Mucosa of rectum (tissue), 2 donors: ENCODE data around the gene CARD11.

ENCODE experiments used
- H3K27ac ChIP-seq, 2 donors: one replicate each; pipeline ENCODE4 v1.7.0; 2013; ENCODE audit warnings: inconsistent platforms in 2 of 2, low read depth in 2 of 2, low read length in 2 of 2
- H3K27me3 ChIP-seq, 2 donors: one replicate each; pipeline ENCODE4 v1.7.0; 2013; ENCODE audit warnings: low read length in 2 of 2; ENCODE audit not compliant: control insufficient read depth in 2 of 2, insufficient read depth in 2 of 2
- H3K36me3 ChIP-seq, 2 donors: one replicate each; pipeline ENCODE4 v1.7.0; 2013; ENCODE audit warnings: low read length in 2 of 2; ENCODE audit not compliant: control insufficient read depth in 2 of 2, insufficient read depth in 2 of 2
- H3K4me1 ChIP-seq, 2 donors: one replicate each; pipeline ENCODE4 v1.7.0; 2013; ENCODE audit warnings: low read length in 2 of 2, mild to moderate bottlenecking in 1 of 2; ENCODE audit not compliant: control insufficient read depth in 2 of 2, insufficient read depth in 2 of 2
- H3K4me3 ChIP-seq, 2 donors: one replicate each; pipeline ENCODE4 v1.7.0; 2013; ENCODE audit warnings: low read length in 2 of 2
- H3K9ac ChIP-seq, 2 donors: one replicate each; pipeline ENCODE4 v1.7.0; 2013; ENCODE audit warnings: low read length in 2 of 2, low read depth in 1 of 2, mild to moderate bottlenecking in 1 of 2
- H3K9me3 ChIP-seq, 2 donors: one replicate each; pipeline ENCODE4 v1.7.0; 2013; ENCODE audit warnings: low read length in 2 of 2; ENCODE audit not compliant: control insufficient read depth in 2 of 2
- donor health status: healthy.
- donor health status: Normal muscosa, but diverticular disease.

CARD11 gene

GRCh38 chr7:2897023-2897422, 146.6 kb downstream of the CARD11 start:
- Histone ChIP-seq H3K9me3 (no peaks in the 10 kb centered on the region), H3K4me1 (no peaks in the 10 kb centered on the region), H3K9ac (no peak overlapping the region), H3K27me3 (peaks cover 0 to 11% of the 10 kb centered on the region in 2 donors), H3K27ac (no peak overlapping the region), H3K4me3 (no peak overlapping the region), H3K36me3 (no peaks in the 10 kb centered on the region)

GRCh38 chr7:2896131-2896530, 147.5 kb downstream of the CARD11 start:
- Histone ChIP-seq H3K4me3 (no peak overlapping the region), H3K9me3 (no peaks in the 10 kb centered on the region), H3K27me3 (peaks cover 0 to 11% of the 10 kb centered on the region in 2 donors), H3K27ac (no peak overlapping the region), H3K4me1 (no peaks in the 10 kb centered on the region), H3K36me3 (no peaks in the 10 kb centered on the region), H3K9ac (no peak overlapping the region)

GRCh38 chr7:2894118-2894940, 149.3 kb downstream of the CARD11 start:
- H3K9me3 ChIP-seq: no peaks in the 10 kb centered on the region
- H3K4me3 ChIP-seq: peak overlapping the region in 1 of 2 donors; percentile 23
- no peak overlapping the region for H3K27ac ChIP-seq
- H3K36me3 ChIP-seq: no peaks in the 10 kb centered on the region
- peak overlapping the region in 1 of 2 donors; percentile 26 for H3K9ac ChIP-seq
- H3K4me1 ChIP-seq: no peaks in the 10 kb centered on the region
- H3K27me3 ChIP-seq: peaks cover 0 to 14% of the 10 kb centered on the region in 2 donors

- no peaks in the 10 kb centered on the region for H3K4me1 ChIP-seq
- H3K36me3 ChIP-seq: no peaks in the 10 kb centered on the region
- no peak overlapping the region for H3K27ac ChIP-seq
- H3K9ac ChIP-seq: no peak overlapping the region
- H3K4me3 ChIP-seq: no peak overlapping the region
- peaks cover 0 to 14% of the 10 kb centered on the region in 2 donors for H3K27me3 ChIP-seq
- no peaks in the 10 kb centered on the region for H3K9me3 ChIP-seq
These were observed 150.2 kb downstream of the CARD11 start for GRCh38 chr7:2893411-2893861.

- Histone ChIP-seq H3K27ac (no peak overlapping the region), H3K4me3 (no peak overlapping the region), H3K36me3 (no peaks in the 10 kb centered on the region), H3K4me1 (no peaks in the 10 kb centered on the region), H3K9ac (no peak overlapping the region), H3K9me3 (no peaks in the 10 kb centered on the region), H3K27me3 (peaks cover 0 to 14% of the 10 kb centered on the region in 2 donors)
These were observed 151.1 kb downstream of the CARD11 start for GRCh38 chr7:2892549-2892948.

GRCh38 chr7:2887816-2888215, 155.9 kb downstream of the CARD11 start:
- peaks cover 3 to 7% of the 10 kb centered on the region in 2 donors for H3K4me1 ChIP-seq

GRCh38 chr7:2886900-2887299, 156.8 kb downstream of the CARD11 start:
- peaks cover 3 to 7% of the 10 kb centered on the region in 2 donors for H3K4me1 ChIP-seq
- no peak overlapping the region for H3K9ac ChIP-seq
- H3K27me3 ChIP-seq: peaks cover 4 to 16% of the 10 kb centered on the region in 2 donors
- no peaks in the 10 kb centered on the region for H3K9me3 ChIP-seq
- H3K36me3 ChIP-seq: no peaks in the 10 kb centered on the region
- no peak overlapping the region for H3K4me3 ChIP-seq
- H3K27ac ChIP-seq: no peak overlapping the region

More at GRCh38 chr7:2887816-2888215, 155.9 kb downstream of the CARD11 start:
- Histone ChIP-seq H3K36me3 (no peaks in the 10 kb centered on the region), H3K9ac (no peak overlapping the region), H3K27me3 (peaks cover 4 to 16% of the 10 kb centered on the region in 2 donors), H3K9me3 (no peaks in the 10 kb centered on the region), H3K4me3 (no peak overlapping the region), H3K27ac (no peak overlapping the region)

- Histone ChIP-seq H3K4me1 (peaks cover 3 to 7% of the 10 kb centered on the region in 2 donors), H3K4me3 (no peak overlapping the region), H3K9me3 (no peaks in the 10 kb centered on the region)
These were observed 157.3 kb downstream of the CARD11 start for GRCh38 chr7:2886391-2886790.

GRCh38 chr7:2884161-2884560, 159.5 kb downstream of the CARD11 start:
- H3K27ac ChIP-seq: no peak overlapping the region
- H3K4me3 ChIP-seq: no peak overlapping the region
- H3K36me3 ChIP-seq: no peaks in the 10 kb centered on the region
- H3K27me3 ChIP-seq: peaks cover 6 to 12% of the 10 kb centered on the region in 2 donors
- H3K4me1 ChIP-seq: peaks cover 3 to 7% of the 10 kb centered on the region in 2 donors
- H3K9me3 ChIP-seq: no peaks in the 10 kb centered on the region
- H3K9ac ChIP-seq: no peak overlapping the region

More at GRCh38 chr7:2886391-2886790, 157.3 kb downstream of the CARD11 start:
- Histone ChIP-seq H3K27ac (no peak overlapping the region), H3K27me3 (peaks cover 4 to 16% of the 10 kb centered on the region in 2 donors), H3K36me3 (no peaks in the 10 kb centered on the region), H3K9ac (no peak overlapping the region)

- H3K36me3 ChIP-seq: no peaks in the 10 kb centered on the region
- no peak overlapping the region for H3K27ac ChIP-seq
- H3K4me3 ChIP-seq: no peak overlapping the region
- no peaks in the 10 kb centered on the region for H3K9me3 ChIP-seq
- H3K27me3 ChIP-seq: peaks cover 6 to 12% of the 10 kb centered on the region in 2 donors
- peaks cover 3 to 7% of the 10 kb centered on the region in 2 donors for H3K4me1 ChIP-seq
- H3K9ac ChIP-seq: no peak overlapping the region
These were observed 160.6 kb downstream of the CARD11 start for GRCh38 chr7:2883101-2883500.
